CD4-positive, CD25-positive, alpha-beta regulatory T cell (primary cell): Measurements from ENCODE around the gene OR7C1. TPM values are rescaled to one million over a fixed set of nuclear protein-coding genes. Genes with fewer than 3 reads are reported as not detected.

Source experiments
- ATAC-seq, 2 donors: fragments of 150-1000 bp; cut with Tn5 transposase; one replicate each; pipeline ENCODE4 v1.10.0; 2021; ENCODE audit warnings: low read depth in 2 of 2, moderate number of reproducible peaks in 2 of 2, moderate library complexity in 1 of 2
- DNase-seq, 3 donors: peaks; one replicate each; pipeline versions ENCODE4 v3.0.0 to v3.0.0-alpha.2; 2012 to 2022; ENCODE audit warnings: mixed read lengths in 1 of 3
- H3K27ac ChIP-seq: one replicate; pipeline ENCODE4 v1.7.0; 2013; ENCODE audit warnings: mild to moderate bottlenecking, low read length; ENCODE audit not compliant: insufficient read depth, poor library complexity, severe bottlenecking
- H3K27me3 ChIP-seq: one replicate; pipeline ENCODE4 v1.7.0; 2013; ENCODE audit warnings: low read length; ENCODE audit not compliant: control insufficient read depth, insufficient read depth
- H3K36me3 ChIP-seq: one replicate; pipeline ENCODE4 v1.7.0; 2013; ENCODE audit warnings: mild to moderate bottlenecking, low read length, moderate library complexity; ENCODE audit not compliant: control insufficient read depth, insufficient read depth
- H3K4me1 ChIP-seq: 2 replicates; pipeline ENCODE4 v1.7.0; 2013; ENCODE audit warnings: mild to moderate bottlenecking, low read length; ENCODE audit not compliant: insufficient read depth, control insufficient read depth, poor library complexity, severe bottlenecking
- H3K4me3 ChIP-seq: one replicate; pipeline ENCODE4 v1.7.0; 2013; ENCODE audit warnings: low read depth, mild to moderate bottlenecking, low read length, moderate library complexity
- H3K9me3 ChIP-seq, 2 experiments: 1 replicate in 1 of 2; 2 replicates in 1 of 2; pipeline ENCODE4 v1.7.0; 2013; ENCODE audit warnings: low read length in 2 of 2, mild to moderate bottlenecking in 1 of 2, moderate library complexity in 1 of 2; ENCODE audit not compliant: control insufficient read depth in 2 of 2
- H3K27ac Mint-ChIP-seq, 3 donors: one replicate each; pipeline ENCODE4 v1.8.0; 2020 to 2022; ENCODE audit warnings: mild to moderate bottlenecking in 3 of 3, mixed read lengths in 3 of 3, moderate library complexity in 2 of 3
- H3K27me3 Mint-ChIP-seq: one replicate; pipeline ENCODE4 v1.8.0; 2022; ENCODE audit warnings: mild to moderate bottlenecking, mixed read lengths
- H3K36me3 Mint-ChIP-seq: one replicate; pipeline ENCODE4 v1.8.0; 2020; ENCODE audit warnings: mixed read lengths
- H3K4me1 Mint-ChIP-seq, 4 donors: one replicate each; pipeline ENCODE4 v1.8.0; 2020 to 2022; ENCODE audit warnings: mixed read lengths in 4 of 4, mild to moderate bottlenecking in 1 of 4
- H3K4me3 Mint-ChIP-seq, 4 donors: one replicate each; pipeline ENCODE4 v1.8.0; 2020 to 2022; ENCODE audit warnings: mild to moderate bottlenecking in 4 of 4, mixed read lengths in 4 of 4, moderate library complexity in 3 of 4
- H3K9me3 Mint-ChIP-seq, 7 donors: one replicate each; pipeline ENCODE4 v1.8.0; 2020 to 2022; ENCODE audit warnings: mixed read lengths in 7 of 7, mild to moderate bottlenecking in 3 of 7, moderate library complexity in 2 of 7
- polyA plus RNA-seq, 4 donors: library from polyadenylated mRNA; unstranded; fragments of 300-500 nt; fragmentation: Illumina TruSeq; gene quantifications; one replicate each; pipeline ENCODE4 v1.2.3, GENCODE V29; 2021
- total RNA-seq: library from RNA; stranded (reverse); gene quantifications from one replicate; pipeline ENCODE4 v1.2.3, GENCODE V29; 2022

The OR7C1 gene
- total and polyA plus RNA-seq, 5 donors from 2014 or later = not detected

DNA sequence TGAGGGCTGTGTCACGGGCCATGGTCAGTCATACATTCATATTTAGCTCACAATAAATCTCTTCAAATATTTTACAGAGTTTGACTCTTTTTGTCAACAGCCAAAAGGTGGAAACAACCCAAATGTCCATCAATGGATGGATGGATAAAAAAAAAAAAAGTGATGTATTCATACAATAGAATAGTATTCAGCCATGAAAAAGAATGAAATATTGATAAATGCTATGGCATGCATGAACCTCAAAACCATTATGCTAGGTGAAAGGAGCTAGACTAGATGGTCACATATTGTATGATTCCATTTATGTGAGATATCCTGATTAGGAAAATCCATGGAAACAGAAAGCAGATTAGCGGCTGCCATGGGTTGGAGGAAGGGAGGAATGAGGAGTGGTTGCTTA is 72.9 kb downstream of the OR7C1 start:
- no peak for DNase-seq
- Mint-ChIP-seq H3K27ac (no peak overlapping the region), H3K4me1 (no peaks in the 10 kb centered on the region), H3K27me3 (peaks cover 5% of the 10 kb centered on the region), H3K9me3 (peaks cover 0 to 4% (median 0%) of the 10 kb centered on the region in 7 donors), H3K36me3 (no peaks in the 10 kb centered on the region), H3K4me3 (no peak overlapping the region)
- H3K27ac ChIP-seq = no peak overlapping the region
- no peaks in the 10 kb centered on the region for H3K36me3 ChIP-seq
- no peak overlapping the region for H3K4me3 ChIP-seq
- no peaks in the 10 kb centered on the region for H3K4me1 ChIP-seq
- no peaks in the 10 kb centered on the region for H3K9me3 ChIP-seq
- no peak for ATAC-seq
- no peaks in the 10 kb centered on the region for H3K27me3 ChIP-seq

DNA sequence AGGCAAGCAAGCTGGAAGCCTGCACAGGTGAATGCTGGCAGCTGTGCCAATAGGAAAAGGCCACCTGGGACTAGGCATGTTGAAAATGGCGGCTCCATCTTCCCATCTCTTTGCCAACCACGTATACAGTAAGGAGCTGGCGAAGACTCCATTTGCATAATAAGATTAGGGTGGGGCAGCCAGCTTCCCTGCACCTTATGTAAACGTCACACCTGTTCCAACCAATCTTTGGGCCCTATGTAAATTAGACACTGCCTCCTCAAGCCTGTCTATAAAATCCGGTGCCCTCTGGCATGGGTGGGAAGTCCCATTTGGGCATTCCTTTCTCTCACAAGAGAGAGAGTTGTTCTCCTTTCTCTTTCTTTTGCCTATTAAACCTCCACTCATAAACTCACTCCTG is 73.4 kb downstream of the OR7C1 start:
- no peaks in the 10 kb centered on the region for H3K27me3 ChIP-seq
- no peak for ATAC-seq
- H3K9me3 Mint-ChIP-seq = peaks cover 0 to 4% (median 0%) of the 10 kb centered on the region in 7 donors
- H3K4me3 ChIP-seq = no peak overlapping the region
- peaks cover 5% of the 10 kb centered on the region for H3K27me3 Mint-ChIP-seq
- H3K4me1 Mint-ChIP-seq = no peaks in the 10 kb centered on the region
- no peaks in the 10 kb centered on the region for H3K4me1 ChIP-seq
- no peak overlapping the region for H3K4me3 Mint-ChIP-seq
- H3K9me3 ChIP-seq = no peaks in the 10 kb centered on the region
- no peaks in the 10 kb centered on the region for H3K36me3 Mint-ChIP-seq
- no peaks in the 10 kb centered on the region for H3K36me3 ChIP-seq
- H3K27ac ChIP-seq = no peak overlapping the region
- DNase-seq = no peak
- no peak overlapping the region for H3K27ac Mint-ChIP-seq

- DNase-seq (no peak), ATAC-seq (no peak)
- H3K27ac Mint-ChIP-seq = no peak overlapping the region
- H3K4me3 ChIP-seq = no peak overlapping the region
- no peaks in the 10 kb centered on the region for H3K4me1 Mint-ChIP-seq
- no peaks in the 10 kb centered on the region for H3K36me3 ChIP-seq
- H3K4me1 ChIP-seq = no peaks in the 10 kb centered on the region
- H3K36me3 Mint-ChIP-seq = no peaks in the 10 kb centered on the region
- H3K27me3 Mint-ChIP-seq = no peaks in the 10 kb centered on the region
- H3K27ac ChIP-seq = no peak overlapping the region
- H3K9me3 ChIP-seq = no peaks in the 10 kb centered on the region
- peaks cover 0 to 2% (median 0%) of the 10 kb centered on the region in 7 donors for H3K9me3 Mint-ChIP-seq
- no peak overlapping the region for H3K4me3 Mint-ChIP-seq
- H3K27me3 ChIP-seq = no peaks in the 10 kb centered on the region
Observed at GRCh38 chr19:14758816-14759215, 76.2 kb downstream of the OR7C1 start.

- H3K27me3 Mint-ChIP-seq = no peaks in the 10 kb centered on the region
- H3K9me3 Mint-ChIP-seq = no peaks in the 10 kb centered on the region
- H3K4me1 Mint-ChIP-seq = no peaks in the 10 kb centered on the region
- Histone ChIP-seq H3K4me3 (no peak overlapping the region), H3K36me3 (no peaks in the 10 kb centered on the region), H3K4me1 (no peaks in the 10 kb centered on the region), H3K9me3 (no peaks in the 10 kb centered on the region), H3K27me3 (no peaks in the 10 kb centered on the region), H3K27ac (no peak overlapping the region)
- H3K4me3 Mint-ChIP-seq = no peak overlapping the region
- ATAC-seq (no peak), DNase-seq (no peak)
- no peaks in the 10 kb centered on the region for H3K36me3 Mint-ChIP-seq
- H3K27ac Mint-ChIP-seq = no peak overlapping the region
Observed at GRCh38 chr19:14748601-14749000, 86.4 kb downstream of the OR7C1 start.

Other genes starting within 250 kb of the OR7C1 start
- gene ADGRE3, start 160.3 kb downstream of the OR7C1 start, total RNA-seq = not detected
- not detected for gene ADGRE3, start 160.3 kb downstream of the OR7C1 start, polyA plus RNA-seq
- 24.7 TPM for gene ZNF333, start 145.1 kb downstream of the OR7C1 start, total RNA-seq
- gene ZNF333, start 145.1 kb downstream of the OR7C1 start, polyA plus RNA-seq = 10 to 100 TPM in 3 of 4 donors, 1 to 10 TPM in 1; 8.1 to 11.0 (median 10.3) TPM
- 2.1 TPM for gene ADGRE2, start 56.6 kb downstream of the OR7C1 start, total RNA-seq
- gene ADGRE2, start 56.6 kb downstream of the OR7C1 start, polyA plus RNA-seq = under 1 TPM in 1 of 4 donors, not detected in 3; 0.18 TPM
- not detected for gene OR7A5, start within 50 bp of the OR7C1 start, total RNA-seq
- not detected for gene OR7A5, start within 50 bp of the OR7C1 start, polyA plus RNA-seq
- gene OR7A10, start 13.7 kb upstream of the OR7C1 start, total RNA-seq = not detected
- not detected for gene OR7A10, start 13.7 kb upstream of the OR7C1 start, polyA plus RNA-seq
- not detected for gene OR7A17, start 50.9 kb upstream of the OR7C1 start, total RNA-seq
- gene OR7A17, start 50.9 kb upstream of the OR7C1 start, polyA plus RNA-seq = not detected
- gene OR7C2, start 106.3 kb upstream of the OR7C1 start, total RNA-seq = not detected
- not detected for gene OR7C2, start 106.3 kb upstream of the OR7C1 start, polyA plus RNA-seq
- gene SLC1A6, start 144.7 kb upstream of the OR7C1 start, total RNA-seq = 0.59 TPM
- gene SLC1A6, start 144.7 kb upstream of the OR7C1 start, polyA plus RNA-seq = not detected
- not detected for gene CASP14, start 214.3 kb upstream of the OR7C1 start, total RNA-seq
- gene CASP14, start 214.3 kb upstream of the OR7C1 start, polyA plus RNA-seq = not detected
- not detected for gene OR1I1, start 247.0 kb upstream of the OR7C1 start, total RNA-seq
- gene OR1I1, start 247.0 kb upstream of the OR7C1 start, polyA plus RNA-seq = not detected